Measurements from ENCODE around the gene ATF6.

DNA sequence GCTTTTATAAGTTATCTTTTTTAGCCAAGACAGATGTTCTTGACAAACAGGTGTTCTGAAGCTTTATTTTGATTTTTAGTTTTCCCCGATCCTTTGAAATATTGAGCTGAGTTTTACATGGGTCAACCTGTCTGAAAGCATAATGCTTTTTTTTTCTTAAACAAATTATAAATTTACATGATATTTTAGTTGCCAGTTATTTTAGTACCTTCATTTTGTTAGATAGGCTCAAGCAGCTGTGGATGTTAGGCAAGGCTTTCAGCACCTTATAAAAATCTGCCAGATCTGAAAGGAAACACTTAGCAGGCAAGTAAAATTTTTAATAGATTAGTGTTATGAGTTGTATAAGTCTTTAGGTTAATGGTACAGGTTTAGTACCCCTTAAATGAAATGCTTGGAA is 33.7 kb downstream of the ATF6 start:
- TF ChIP-seq, protein P1, sequence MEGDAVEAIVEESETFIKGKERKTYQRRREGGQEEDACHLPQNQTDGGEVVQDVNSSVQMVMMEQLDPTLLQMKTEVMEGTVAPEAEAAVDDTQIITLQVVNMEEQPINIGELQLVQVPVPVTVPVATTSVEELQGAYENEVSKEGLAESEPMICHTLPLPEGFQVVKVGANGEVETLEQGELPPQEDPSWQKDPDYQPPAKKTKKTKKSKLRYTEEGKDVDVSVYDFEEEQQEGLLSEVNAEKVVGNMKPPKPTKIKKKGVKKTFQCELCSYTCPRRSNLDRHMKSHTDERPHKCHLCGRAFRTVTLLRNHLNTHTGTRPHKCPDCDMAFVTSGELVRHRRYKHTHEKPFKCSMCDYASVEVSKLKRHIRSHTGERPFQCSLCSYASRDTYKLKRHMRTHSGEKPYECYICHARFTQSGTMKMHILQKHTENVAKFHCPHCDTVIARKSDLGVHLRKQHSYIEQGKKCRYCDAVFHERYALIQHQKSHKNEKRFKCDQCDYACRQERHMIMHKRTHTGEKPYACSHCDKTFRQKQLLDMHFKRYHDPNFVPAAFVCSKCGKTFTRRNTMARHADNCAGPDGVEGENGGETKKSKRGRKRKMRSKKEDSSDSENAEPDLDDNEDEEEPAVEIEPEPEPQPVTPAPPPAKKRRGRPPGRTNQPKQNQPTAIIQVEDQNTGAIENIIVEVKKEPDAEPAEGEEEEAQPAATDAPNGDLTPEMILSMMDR (IDR thresholded peaks at IDR 0.05): no peak
- TF ChIP-seq POLR2AphosphoS5 (IDR thresholded peaks at IDR 0.05; ENCODE audit: insufficient read depth in 1 of 2, low read depth in 1 of 2): no peak
- TF ChIP-seq POLR2A (IDR thresholded peaks at IDR 0.05): no peak
